ENCODE results near the gene ETV6. TPM values are rescaled to one million over a fixed set of nuclear protein-coding genes. Genes with fewer than 3 reads are reported as not detected.

ETV6 gene
- total RNA-seq, 1 donor from 2014 or later, result 16.9 TPM

DNA sequence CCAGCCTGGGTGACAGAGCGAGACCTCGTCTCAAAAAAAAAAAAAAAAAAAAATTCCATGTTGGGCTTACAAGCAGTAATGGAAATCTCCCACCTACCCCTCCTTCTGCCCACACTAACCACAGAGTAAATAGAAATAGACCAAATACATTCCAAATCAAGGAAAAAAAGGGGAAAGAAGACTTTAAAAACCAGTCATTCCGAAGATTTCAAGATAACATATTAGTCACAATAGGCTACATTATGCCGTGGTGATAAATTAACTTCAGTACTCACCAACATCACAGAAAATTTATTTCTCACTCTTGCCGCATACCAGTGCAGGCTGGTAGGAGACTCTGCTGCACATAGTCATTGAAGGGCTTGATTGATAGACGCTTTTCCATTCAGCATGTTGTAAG lies 15.5 kb upstream of the ETV6 start:
- intact Hi-C loops (cut with micrococcal nuclease), result no loop called here
- no peaks in the 10 kb centered on the region for H3K36me3 ChIP-seq
- no peaks in the 10 kb centered on the region for H3K4me1 ChIP-seq
- TF ChIP-seq, protein P1, sequence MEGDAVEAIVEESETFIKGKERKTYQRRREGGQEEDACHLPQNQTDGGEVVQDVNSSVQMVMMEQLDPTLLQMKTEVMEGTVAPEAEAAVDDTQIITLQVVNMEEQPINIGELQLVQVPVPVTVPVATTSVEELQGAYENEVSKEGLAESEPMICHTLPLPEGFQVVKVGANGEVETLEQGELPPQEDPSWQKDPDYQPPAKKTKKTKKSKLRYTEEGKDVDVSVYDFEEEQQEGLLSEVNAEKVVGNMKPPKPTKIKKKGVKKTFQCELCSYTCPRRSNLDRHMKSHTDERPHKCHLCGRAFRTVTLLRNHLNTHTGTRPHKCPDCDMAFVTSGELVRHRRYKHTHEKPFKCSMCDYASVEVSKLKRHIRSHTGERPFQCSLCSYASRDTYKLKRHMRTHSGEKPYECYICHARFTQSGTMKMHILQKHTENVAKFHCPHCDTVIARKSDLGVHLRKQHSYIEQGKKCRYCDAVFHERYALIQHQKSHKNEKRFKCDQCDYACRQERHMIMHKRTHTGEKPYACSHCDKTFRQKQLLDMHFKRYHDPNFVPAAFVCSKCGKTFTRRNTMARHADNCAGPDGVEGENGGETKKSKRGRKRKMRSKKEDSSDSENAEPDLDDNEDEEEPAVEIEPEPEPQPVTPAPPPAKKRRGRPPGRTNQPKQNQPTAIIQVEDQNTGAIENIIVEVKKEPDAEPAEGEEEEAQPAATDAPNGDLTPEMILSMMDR (IDR thresholded peaks at IDR 0.05; ENCODE audit: borderline replicate concordance), result no peak
- H3K4me3 ChIP-seq, result no peak overlapping the region
- no peak for DNase-seq
- H3K27me3 ChIP-seq (ENCODE audit: low read depth), result no peaks in the 10 kb centered on the region
- peaks cover 13% of the 10 kb centered on the region for H3K9me3 ChIP-seq (replicated peaks)
- H3K27ac ChIP-seq (replicated peaks), result no peak overlapping the region

DNA sequence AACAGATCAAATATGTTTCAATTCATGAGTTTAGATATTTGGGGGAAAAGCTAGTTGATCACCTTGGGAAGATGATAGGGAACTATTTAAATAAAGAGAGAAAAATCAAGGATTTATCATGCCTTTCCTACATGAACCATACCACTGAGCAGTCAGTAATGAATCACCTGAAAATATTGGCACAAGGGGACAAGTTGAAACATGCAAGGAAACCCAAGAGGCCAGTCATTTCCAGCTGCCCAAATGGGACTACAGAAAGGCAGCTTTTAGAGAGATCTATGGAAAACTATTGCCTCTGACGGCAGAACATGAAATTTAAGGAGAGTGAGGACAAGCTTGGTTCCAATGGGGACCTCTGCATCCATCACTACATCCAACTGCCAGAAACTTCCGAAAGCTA lies 14.1 kb upstream of the ETV6 start:
- H3K27me3 ChIP-seq (ENCODE audit: low read depth), result no peaks in the 10 kb centered on the region
- no peak overlapping the region for H3K27ac ChIP-seq (replicated peaks)
- TF ChIP-seq, protein P1 (IDR thresholded peaks at IDR 0.05; ENCODE audit: borderline replicate concordance), result no peak
- H3K4me1 ChIP-seq, result no peaks in the 10 kb centered on the region
- intact Hi-C loops (cut with micrococcal nuclease), result no loop called here
- H3K36me3 ChIP-seq, result no peaks in the 10 kb centered on the region
- no peak overlapping the region for H3K4me3 ChIP-seq
- peaks cover 13% of the 10 kb centered on the region for H3K9me3 ChIP-seq (replicated peaks)
- DNase-seq, result no peak

DNA sequence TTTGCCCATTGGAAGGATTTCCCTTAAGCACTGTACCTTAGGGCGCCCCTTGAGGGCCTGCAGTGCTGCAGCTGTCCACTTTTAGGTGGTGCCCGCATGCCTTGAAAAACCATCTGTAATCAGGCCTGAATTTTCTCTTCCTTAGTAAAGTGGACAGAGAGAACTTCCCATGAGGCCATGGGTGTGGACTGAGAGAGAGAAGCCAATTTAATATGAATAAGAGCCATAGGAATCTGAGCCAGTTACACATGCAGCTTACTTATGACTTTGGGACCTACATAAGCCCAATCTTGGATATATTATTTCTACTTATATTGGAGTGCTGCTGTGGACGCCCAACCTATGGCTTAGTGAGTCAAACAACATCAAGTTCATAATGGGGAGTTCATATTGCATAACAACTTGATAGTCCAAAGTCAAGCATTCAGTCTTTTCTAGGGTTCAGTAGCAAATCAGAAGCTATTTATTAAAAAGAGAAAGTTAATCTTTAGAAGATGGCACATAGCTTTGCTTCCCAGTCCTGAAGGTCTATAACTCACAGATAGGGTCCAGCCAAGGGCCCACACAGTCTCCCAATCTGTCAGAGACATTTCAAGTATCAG lies 11.1 kb upstream of the ETV6 start:
- intact Hi-C loops (cut with micrococcal nuclease), result no loop called here
- no peaks in the 10 kb centered on the region for H3K27me3 ChIP-seq (ENCODE audit: low read depth)
- no peak for DNase-seq
- TF ChIP-seq, protein P1 (IDR thresholded peaks at IDR 0.05; ENCODE audit: borderline replicate concordance), result no peak
- H3K9me3 ChIP-seq (replicated peaks), result peaks cover 13% of the 10 kb centered on the region
- H3K36me3 ChIP-seq, result no peaks in the 10 kb centered on the region
- H3K4me3 ChIP-seq, result no peak overlapping the region
- H3K27ac ChIP-seq (replicated peaks), result no peak overlapping the region
- H3K4me1 ChIP-seq, result no peaks in the 10 kb centered on the region

- H3K9me3 ChIP-seq (replicated peaks), result peaks cover 13% of the 10 kb centered on the region
- no peaks in the 10 kb centered on the region for H3K36me3 ChIP-seq
- no peak overlapping the region for H3K4me3 ChIP-seq
- no peak overlapping the region for H3K27ac ChIP-seq (replicated peaks)
- intact Hi-C loops (cut with micrococcal nuclease), result no loop called here
- TF ChIP-seq, protein P1 (IDR thresholded peaks at IDR 0.05; ENCODE audit: borderline replicate concordance), result no peak
- H3K4me1 ChIP-seq, result no peaks in the 10 kb centered on the region
- DNase-seq, result no peak
- no peaks in the 10 kb centered on the region for H3K27me3 ChIP-seq (ENCODE audit: low read depth)
Observed at GRCh38 chr12:11639454-11639853, 10.0 kb upstream of the ETV6 start.

DNA sequence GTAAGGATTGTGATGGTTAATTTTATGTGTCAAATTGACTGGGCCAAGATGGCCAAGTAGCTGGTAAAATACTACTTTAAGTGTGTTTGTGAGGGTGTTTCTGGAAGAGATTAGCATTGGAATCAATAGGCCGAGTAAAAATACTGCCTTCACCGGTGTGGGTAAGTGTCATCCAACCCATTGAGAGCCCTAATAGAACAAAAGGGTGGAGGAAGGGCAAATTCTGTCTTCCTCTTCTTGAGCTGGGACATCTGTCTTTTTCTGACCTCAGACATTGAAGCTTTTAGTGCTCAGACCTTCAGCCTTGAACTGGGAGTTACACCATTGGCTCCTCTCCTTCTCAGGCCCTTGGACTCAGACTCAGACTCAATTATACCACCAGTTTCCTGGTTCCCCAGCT lies 8.0 kb upstream of the ETV6 start:
- intact Hi-C loops (cut with micrococcal nuclease), result loop anchor here (10.0 kb wide), 1 partner anchor 243 kb away; no protein-coding TSS in a partner anchor
- Histone ChIP-seq H3K4me3 (no peak overlapping the region), H3K4me1 (no peaks in the 10 kb centered on the region), H3K27me3 (ENCODE audit: low read depth) (no peaks in the 10 kb centered on the region), H3K27ac (replicated peaks) (no peak overlapping the region), H3K36me3 (no peaks in the 10 kb centered on the region), H3K9me3 (replicated peaks) (peaks cover 2% of the 10 kb centered on the region)
- TF ChIP-seq, protein P1 (IDR thresholded peaks at IDR 0.05; ENCODE audit: borderline replicate concordance), result no peak
- DNase-seq, result no peak

Data from left ventricle myocardium inferior (tissue), 1 donor.